Gastroesophageal sphincter (tissue), 3 donors: ENCODE measurements around the gene ELAC2.

Source experiments
- POLR2A ChIP-seq, 2 donors: fragments of 450-650 bp; IDR thresholded peaks; one replicate each; pipeline ENCODE4 v1.6.1; 2017; ENCODE audit warnings: antibody characterized with exemption in 2 of 2, mild to moderate bottlenecking in 2 of 2, moderate library complexity in 1 of 2
- POLR2AphosphoS5 ChIP-seq: sonication (generic); formaldehyde crosslinking; IDR thresholded peaks from one replicate; pipeline ENCODE4 v1.6.1; 2017; ENCODE audit warnings: antibody characterized with exemption
- TF ChIP-seq, protein P1 (sequence below), 4 experiments: fragments of 200-600 bp in 2 of 4; fragments of 450-650 bp in 2 of 4; sonication (generic) in 1 of 4; IDR thresholded peaks; one replicate each; pipeline ENCODE4 v1.5.1; 2017 to 2019; ENCODE audit warnings: antibody characterized with exemption in 4 of 4, mild to moderate bottlenecking in 2 of 4, moderate library complexity in 2 of 4

- TF ChIP-seq, protein P1, sequence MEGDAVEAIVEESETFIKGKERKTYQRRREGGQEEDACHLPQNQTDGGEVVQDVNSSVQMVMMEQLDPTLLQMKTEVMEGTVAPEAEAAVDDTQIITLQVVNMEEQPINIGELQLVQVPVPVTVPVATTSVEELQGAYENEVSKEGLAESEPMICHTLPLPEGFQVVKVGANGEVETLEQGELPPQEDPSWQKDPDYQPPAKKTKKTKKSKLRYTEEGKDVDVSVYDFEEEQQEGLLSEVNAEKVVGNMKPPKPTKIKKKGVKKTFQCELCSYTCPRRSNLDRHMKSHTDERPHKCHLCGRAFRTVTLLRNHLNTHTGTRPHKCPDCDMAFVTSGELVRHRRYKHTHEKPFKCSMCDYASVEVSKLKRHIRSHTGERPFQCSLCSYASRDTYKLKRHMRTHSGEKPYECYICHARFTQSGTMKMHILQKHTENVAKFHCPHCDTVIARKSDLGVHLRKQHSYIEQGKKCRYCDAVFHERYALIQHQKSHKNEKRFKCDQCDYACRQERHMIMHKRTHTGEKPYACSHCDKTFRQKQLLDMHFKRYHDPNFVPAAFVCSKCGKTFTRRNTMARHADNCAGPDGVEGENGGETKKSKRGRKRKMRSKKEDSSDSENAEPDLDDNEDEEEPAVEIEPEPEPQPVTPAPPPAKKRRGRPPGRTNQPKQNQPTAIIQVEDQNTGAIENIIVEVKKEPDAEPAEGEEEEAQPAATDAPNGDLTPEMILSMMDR (IDR thresholded peaks at IDR 0.05), result no peak
- no peak for TF ChIP-seq POLR2A (IDR thresholded peaks at IDR 0.05)
- TF ChIP-seq POLR2AphosphoS5, result no peak
These were observed 21.3 kb upstream of the ELAC2 start for GRCh38 chr17:13038931-13039665.
